GF-D8 (cell line): ENCODE measurements around the gene NSUN7.

Source experiments
- DNase-seq: peaks from one replicate; lab custom pipeline; 2025; lab: John Stamatoyannopoulos, UW

Gene NSUN7

GRCh38 chr4:40848940-40849339, 99.2 kb downstream of the NSUN7 start:
- no peak for DNase-seq

DNA sequence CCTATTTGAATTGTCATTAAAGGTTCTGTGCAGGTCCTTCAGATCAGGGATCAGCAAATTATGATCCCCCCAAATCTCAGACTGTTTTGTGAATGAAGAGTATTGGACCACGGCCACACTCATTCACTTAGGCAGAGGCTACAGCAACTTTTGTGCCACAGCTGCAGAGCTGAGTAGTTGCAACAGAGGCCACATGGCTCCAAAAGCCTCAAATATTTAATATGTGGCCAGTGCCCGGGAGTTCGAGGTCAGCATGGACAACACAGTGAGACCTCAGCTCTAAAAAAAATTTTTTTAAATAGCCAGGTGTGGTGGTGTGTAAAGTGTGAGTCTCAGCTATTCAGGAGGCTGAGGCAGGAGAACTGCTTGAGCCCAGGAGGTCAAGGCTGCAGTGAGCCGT, 100.7 kb downstream of the NSUN7 start:
- DNase-seq = no peak

DNA sequence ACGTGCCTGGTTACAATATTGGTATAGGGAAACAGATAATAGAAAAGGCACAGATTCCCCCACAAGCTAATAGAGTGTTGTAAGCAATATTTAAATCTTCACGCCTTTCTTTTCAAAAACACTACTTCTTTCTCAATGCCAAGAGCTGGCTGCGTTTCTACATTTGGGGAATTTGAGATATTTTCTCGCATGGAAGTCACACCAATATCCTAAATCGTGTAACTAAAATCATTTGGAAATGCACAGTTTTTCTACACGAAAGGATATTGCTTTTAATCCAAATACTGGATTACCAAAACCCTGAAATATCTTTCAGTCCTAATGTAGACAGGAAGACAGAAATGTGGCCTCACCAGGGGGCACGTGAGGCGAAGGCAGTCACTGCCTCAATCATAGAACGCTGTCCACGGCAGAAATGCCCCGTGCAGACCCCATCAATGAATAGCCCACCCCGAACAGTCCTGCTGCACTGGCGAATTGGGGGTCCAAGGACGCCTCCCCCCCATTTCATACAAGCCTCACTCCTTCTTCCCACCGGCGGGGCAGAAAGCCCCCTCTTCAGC, 106.6 kb downstream of the NSUN7 start:
- no peak for DNase-seq

DNA sequence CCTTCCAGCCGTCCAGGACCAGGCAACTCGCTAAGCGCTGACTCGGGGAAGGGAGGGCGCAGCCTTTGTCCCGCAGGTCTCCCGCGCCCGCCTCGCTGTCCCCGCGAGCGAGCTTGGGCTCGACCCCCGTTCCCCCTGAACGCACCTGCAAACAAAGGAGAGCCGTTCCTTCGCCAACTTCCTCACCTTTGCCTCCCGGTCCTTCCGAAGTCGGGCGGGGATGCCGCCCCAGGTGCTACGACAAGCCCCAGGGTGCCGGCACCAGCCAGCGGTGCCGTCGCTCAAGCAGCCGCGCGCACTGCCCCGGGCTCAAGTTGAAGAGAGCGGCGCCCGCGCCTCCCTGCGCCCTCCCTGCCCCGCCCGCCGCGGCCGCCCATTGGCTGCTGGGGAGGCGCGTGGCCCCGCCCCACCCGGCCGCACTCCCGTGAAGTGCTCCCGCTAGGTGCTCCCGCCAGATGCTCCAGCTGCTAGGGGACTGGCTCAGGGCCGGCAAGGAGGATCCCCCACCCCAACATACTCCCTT, 107.1 kb downstream of the NSUN7 start:
- DNase-seq = no peak

- DNase-seq = no peak
Observed at GRCh38 chr4:40857956-40858355, 108.2 kb downstream of the NSUN7 start.

GRCh38 chr4:40858962-40859361, 109.2 kb downstream of the NSUN7 start:
- no peak for DNase-seq
